Mesendoderm (in vitro differentiated cells): ENCODE data around the gene CFAP100.

Experiments
- DNase-seq: peaks from one replicate; pipeline ENCODE4 v3.0.0; 2013
- H2AK5ac ChIP-seq: 2 replicates; pipeline ENCODE4 v1.6.1; 2013; ENCODE audit warnings: low read length, inconsistent platforms
- H2BK120ac ChIP-seq: 2 replicates; pipeline ENCODE4 v1.6.1; 2013; ENCODE audit warnings: low read depth, mild to moderate bottlenecking, low read length, moderate library complexity, mixed read lengths
- H2BK15ac ChIP-seq: replicated peaks from 2 replicates; pipeline ENCODE4 v1.6.1; 2013; ENCODE audit warnings: low read depth, mild to moderate bottlenecking, moderate library complexity
- H2BK5ac ChIP-seq: 2 replicates; pipeline ENCODE4 v1.6.1; 2013; ENCODE audit warnings: low read length, inconsistent platforms
- H3K18ac ChIP-seq: 2 replicates; pipeline ENCODE4 v1.6.1; 2013; ENCODE audit warnings: mild to moderate bottlenecking, low read length, mixed read lengths
- H3K23ac ChIP-seq: one replicate; pipeline ENCODE4 v1.6.1; 2013; ENCODE audit warnings: low read length
- H3K27ac ChIP-seq: 2 replicates; pipeline ENCODE4 v1.5.1; 2013; ENCODE audit warnings: low read depth, mild to moderate bottlenecking, inconsistent platforms, low read length, moderate library complexity
- H3K27me3 ChIP-seq: 2 replicates; pipeline ENCODE4 v1.6.1; 2013; ENCODE audit warnings: low read length, control low read depth, mild to moderate bottlenecking, inconsistent platforms; ENCODE audit not compliant: insufficient read depth, poor library complexity
- H3K36me3 ChIP-seq: 2 replicates; pipeline ENCODE4 v1.6.1; 2013; ENCODE audit warnings: low read length, inconsistent platforms; ENCODE audit not compliant: control insufficient read depth, insufficient read depth
- H3K4ac ChIP-seq: one replicate; pipeline ENCODE4 v1.6.1; 2013; ENCODE audit warnings: low read depth, mild to moderate bottlenecking, low read length, moderate library complexity
- H3K4me1 ChIP-seq: 2 replicates; pipeline ENCODE4 v1.6.1; 2013; ENCODE audit warnings: low read depth, low read length, inconsistent platforms; ENCODE audit not compliant: control insufficient read depth
- H3K4me2 ChIP-seq: 2 replicates; pipeline ENCODE4 v1.6.1; 2013; ENCODE audit warnings: low read length
- H3K4me3 ChIP-seq: 2 replicates; pipeline ENCODE4 v1.5.1; 2013; ENCODE audit warnings: mild to moderate bottlenecking, low read length
- H3K56ac ChIP-seq: one replicate; pipeline ENCODE4 v1.6.1; 2013; ENCODE audit warnings: low read length
- H3K79me1 ChIP-seq: 2 replicates; pipeline ENCODE4 v1.6.1; 2013; ENCODE audit warnings: low read length, inconsistent platforms
- H3K79me2 ChIP-seq: 2 replicates; pipeline ENCODE4 v1.6.1; 2013; ENCODE audit warnings: mild to moderate bottlenecking, low read length; ENCODE audit not compliant: control insufficient read depth, insufficient read depth
- H3K9ac ChIP-seq: 2 replicates; pipeline ENCODE4 v1.6.1; 2013; ENCODE audit warnings: low read length, inconsistent platforms
- H4K5ac ChIP-seq: one replicate; pipeline ENCODE4 v1.6.1; 2013; ENCODE audit warnings: low read length
- H4K8ac ChIP-seq: one replicate; pipeline ENCODE4 v1.6.1; 2013; ENCODE audit warnings: low read depth, mild to moderate bottlenecking, control low read depth, low read length, moderate library complexity
- WGBS: extraction: QIAGEN DNeasy Blood & Tissue Kit; methylation state at CpG from one replicate; pipeline ENCODE4 v1.1.7; 2013; ENCODE audit warnings: low lambda C conversion rate, missing lambda C conversion rate; ENCODE audit not compliant: insufficient coverage; ENCODE audit errors: extremely low coverage; 5-methylcytosine and 5-hydroxymethylcytosine counted together

Gene CFAP100

GRCh38 chr3:126355777-126356372 is 38.8 kb upstream of the CFAP100 start:
- H3K56ac ChIP-seq, result peak overlapping the region; percentile 92
- H3K36me3 ChIP-seq, result no peaks in the 10 kb centered on the region
- H3K79me2 ChIP-seq, result no peaks in the 10 kb centered on the region
- no peak overlapping the region for H3K27ac ChIP-seq
- no peak overlapping the region for H2BK5ac ChIP-seq
- H4K5ac ChIP-seq, result no peak overlapping the region
- H3K4me3 ChIP-seq, result peak overlapping the region; percentile 56
- no peak overlapping the region for H2AK5ac ChIP-seq
- peak overlapping the region; percentile 77 for H3K9ac ChIP-seq
- no CpG with 5 or more reads among the region's 32 CpGs for WGBS
- no peak overlapping the region for H3K4ac ChIP-seq
- peaks cover 6% of the 10 kb centered on the region for H3K4me1 ChIP-seq
- no peak overlapping the region for H2BK15ac ChIP-seq
- peak overlapping the region; percentile 15 for H3K18ac ChIP-seq
- peak overlapping the region; percentile 87 for H3K4me2 ChIP-seq
- no peak overlapping the region for H4K8ac ChIP-seq
- H3K27me3 ChIP-seq, result no peaks in the 10 kb centered on the region
- H3K23ac ChIP-seq, result peak overlapping the region; percentile 80
- peak; percentile 95 for DNase-seq
- H3K79me1 ChIP-seq, result no peaks in the 10 kb centered on the region
- H2BK120ac ChIP-seq, result no peak overlapping the region

GRCh38 chr3:126356373-126357264 is 38.1 kb upstream of the CFAP100 start:
- H3K4me2 ChIP-seq, result peak overlapping the region; percentile 87
- peak overlapping the region; percentile 92 for H3K56ac ChIP-seq
- H3K4me3 ChIP-seq, result peak overlapping the region; percentile 56
- no peak for DNase-seq
- no peaks in the 10 kb centered on the region for H3K27me3 ChIP-seq
- H3K79me1 ChIP-seq, result no peaks in the 10 kb centered on the region
- WGBS, result no CpG with 5 or more reads among the region's 100 CpGs
- peaks cover 6% of the 10 kb centered on the region for H3K4me1 ChIP-seq
- no peak overlapping the region for H3K27ac ChIP-seq
- H3K18ac ChIP-seq, result peak overlapping the region; percentile 15
- no peaks in the 10 kb centered on the region for H3K79me2 ChIP-seq
- H3K36me3 ChIP-seq, result no peaks in the 10 kb centered on the region
- H2BK120ac ChIP-seq, result no peak overlapping the region
- H2BK5ac ChIP-seq, result no peak overlapping the region
- H3K23ac ChIP-seq, result peak overlapping the region; percentile 80
- H4K5ac ChIP-seq, result no peak overlapping the region
- peak overlapping the region; percentile 77 for H3K9ac ChIP-seq
- H3K4ac ChIP-seq, result no peak overlapping the region
- no peak overlapping the region for H2BK15ac ChIP-seq
- no peak overlapping the region for H4K8ac ChIP-seq
- no peak overlapping the region for H2AK5ac ChIP-seq

- no peak within 1 kb of the TSS for H2BK15ac ChIP-seq
- H3K9ac ChIP-seq, result peak within 1 kb of the TSS; percentile 77
- H3K36me3 ChIP-seq, result no peaks in the 10 kb centered on the region
- H3K4ac ChIP-seq, result no peak within 1 kb of the TSS
- no peaks in the 10 kb centered on the region for H3K79me1 ChIP-seq
- no peak within 1 kb of the TSS for H2AK5ac ChIP-seq
- no CpG with 5 or more reads among the region's 86 CpGs for WGBS
- peak within 1 kb of the TSS; percentile 89 for H3K4me2 ChIP-seq
- H3K27me3 ChIP-seq, result no peaks in the 10 kb centered on the region
- peak within 1 kb of the TSS; percentile 80 for H3K23ac ChIP-seq
- peak within 1 kb of the TSS; percentile 56 for H3K4me3 ChIP-seq
- no peak within 1 kb of the TSS for H2BK120ac ChIP-seq
- H3K56ac ChIP-seq, result peak within 1 kb of the TSS; percentile 92
- no peak within 1 kb of the TSS for H2BK5ac ChIP-seq
- H3K4me1 ChIP-seq, result peaks cover 6% of the 10 kb centered on the region
- H3K27ac ChIP-seq, result no peak within 1 kb of the TSS
- H3K79me2 ChIP-seq, result no peaks in the 10 kb centered on the region
- DNase-seq, result peak; percentile 88
- H3K18ac ChIP-seq, result peak within 1 kb of the TSS; percentile 15
- H4K5ac ChIP-seq, result no peak within 1 kb of the TSS
- H4K8ac ChIP-seq, result no peak within 1 kb of the TSS
Measured at GRCh38 chr3:126357295-126358037, 37.2 kb upstream of the CFAP100 start, which contains the start of gene KLF15. TSS of gene KLF15 (minus strand) at chr3:126357408. CDS start at chr3:126352922, 4,486 bp downstream.

DNA sequence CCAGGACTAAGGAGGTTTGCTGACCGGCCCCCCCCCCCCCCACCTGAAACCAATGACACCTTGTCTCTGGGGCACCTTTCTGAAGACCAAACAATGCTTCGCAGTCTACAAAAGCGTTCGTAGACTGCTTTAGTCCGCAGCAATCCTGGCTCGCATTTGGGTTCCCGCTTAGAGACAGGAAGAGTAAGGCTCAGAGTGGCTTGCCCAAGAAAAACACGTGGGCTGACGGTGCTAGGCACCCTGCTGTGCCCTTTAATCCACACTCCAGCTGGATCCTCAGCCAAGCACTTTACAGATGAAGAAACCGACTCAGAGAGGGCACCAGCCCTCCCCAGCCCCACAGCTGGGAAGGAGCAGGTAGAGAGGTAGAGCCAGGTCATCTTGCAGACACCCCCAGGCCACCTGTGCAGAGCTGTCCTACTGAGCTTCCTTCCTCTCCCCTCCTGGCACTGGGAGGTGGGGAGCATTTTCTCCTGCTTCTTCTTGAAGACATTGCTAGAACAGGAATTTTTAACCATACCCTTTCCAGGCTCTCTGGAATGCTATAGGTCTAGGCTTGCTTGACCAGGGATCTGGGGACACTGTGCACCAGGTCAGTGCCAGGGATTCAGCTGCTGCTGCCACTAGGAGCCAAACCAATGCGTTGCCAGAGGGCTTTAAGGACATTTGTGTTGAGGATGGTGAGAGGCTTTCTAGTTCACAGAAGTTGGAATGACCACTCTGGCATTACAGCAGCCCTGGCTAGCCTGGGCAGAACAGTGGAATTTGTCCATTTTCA is 36.5 kb upstream of the CFAP100 start:
- peaks cover 6% of the 10 kb centered on the region for H3K4me1 ChIP-seq
- H4K5ac ChIP-seq, result no peak overlapping the region
- H3K79me1 ChIP-seq, result no peaks in the 10 kb centered on the region
- H3K36me3 ChIP-seq, result no peaks in the 10 kb centered on the region
- peak overlapping the region; percentile 39 for H3K9ac ChIP-seq
- no peak overlapping the region for H3K23ac ChIP-seq
- peak; percentile 83 for DNase-seq
- no peak overlapping the region for H3K27ac ChIP-seq
- peak overlapping the region; percentile 57 for H3K56ac ChIP-seq
- no peak overlapping the region for H4K8ac ChIP-seq
- no peaks in the 10 kb centered on the region for H3K79me2 ChIP-seq
- WGBS, result no CpG with 5 or more reads among the region's 11 CpGs
- H3K18ac ChIP-seq, result no peak overlapping the region
- no peak overlapping the region for H2BK5ac ChIP-seq
- H3K4me2 ChIP-seq, result peak overlapping the region; percentile 89
- no peak overlapping the region for H2BK15ac ChIP-seq
- H2BK120ac ChIP-seq, result no peak overlapping the region
- H3K4ac ChIP-seq, result no peak overlapping the region
- H3K4me3 ChIP-seq, result no peak overlapping the region
- no peak overlapping the region for H2AK5ac ChIP-seq
- no peaks in the 10 kb centered on the region for H3K27me3 ChIP-seq

DNA sequence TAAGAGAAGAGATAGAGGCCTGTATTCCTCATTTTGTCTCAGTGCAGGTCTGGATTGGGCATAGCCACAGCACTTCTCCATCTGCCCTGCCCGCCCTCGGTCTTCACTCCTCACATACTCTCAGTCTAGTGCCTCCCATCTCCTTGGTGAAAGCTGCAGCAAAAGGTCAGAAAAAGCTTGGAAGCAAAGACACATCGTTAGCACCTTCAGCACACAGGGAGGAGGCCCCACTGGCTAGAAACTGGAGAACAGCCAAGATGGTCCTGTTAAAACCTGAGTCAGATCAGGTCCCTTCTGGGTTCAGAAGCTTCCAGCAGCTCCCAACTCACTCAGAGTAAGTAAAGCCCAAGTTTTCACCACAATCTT is 35.9 kb upstream of the CFAP100 start:
- no peak overlapping the region for H3K23ac ChIP-seq
- H3K9ac ChIP-seq, result no peak overlapping the region
- no peaks in the 10 kb centered on the region for H3K27me3 ChIP-seq
- H2BK120ac ChIP-seq, result no peak overlapping the region
- no peak overlapping the region for H3K56ac ChIP-seq
- no peak overlapping the region for H4K5ac ChIP-seq
- peaks cover 6% of the 10 kb centered on the region for H3K4me1 ChIP-seq
- no peaks in the 10 kb centered on the region for H3K79me2 ChIP-seq
- H3K36me3 ChIP-seq, result no peaks in the 10 kb centered on the region
- no peak overlapping the region for H3K4me3 ChIP-seq
- H4K8ac ChIP-seq, result no peak overlapping the region
- no CpG with 5 or more reads among the region's 3 CpGs for WGBS
- H2AK5ac ChIP-seq, result no peak overlapping the region
- no peaks in the 10 kb centered on the region for H3K79me1 ChIP-seq
- peak; percentile 57 for DNase-seq
- H2BK5ac ChIP-seq, result no peak overlapping the region
- H3K27ac ChIP-seq, result no peak overlapping the region
- H3K4me2 ChIP-seq, result no peak overlapping the region
- no peak overlapping the region for H3K18ac ChIP-seq
- H3K4ac ChIP-seq, result no peak overlapping the region
- H2BK15ac ChIP-seq, result no peak overlapping the region
